ENCODE data around the gene SOX14. TPM values are rescaled to one million over a fixed set of nuclear protein-coding genes. Genes with fewer than 3 reads are reported as not detected.

Gene SOX14
- not detected in 2 replicates for total RNA-seq (2014; rRNA removed; shearing (Covaris generic))

DNA sequence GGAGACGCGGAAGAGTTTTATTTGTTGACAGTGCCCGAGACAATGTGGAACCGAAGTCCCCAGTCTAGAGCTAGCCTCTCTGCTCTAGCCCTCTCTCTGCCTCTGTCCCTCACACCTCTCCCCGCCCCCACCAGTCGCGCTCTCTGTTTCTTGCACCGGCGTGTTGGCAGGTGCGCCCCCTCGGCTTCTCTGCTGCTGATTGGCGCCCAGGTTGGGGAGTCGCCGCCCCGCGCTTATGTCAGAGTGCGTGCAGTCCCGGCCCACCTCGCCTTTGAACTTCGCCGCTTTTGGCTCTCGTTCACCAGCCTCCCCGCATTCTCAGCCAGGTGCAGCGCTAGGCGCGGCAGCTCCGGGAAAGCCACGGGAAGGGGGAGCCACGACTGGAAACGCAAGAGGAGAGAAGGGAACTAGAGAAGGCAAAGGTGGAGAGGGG, at the start of gene SOX14:
TSS of gene SOX14 (plus strand) at position 315 of the 433 bp plus-strand sequence. CDS start 470 bp downstream, outside the sequence.
- DNase-seq (ENCODE audit: low read depth): no peak

DNA sequence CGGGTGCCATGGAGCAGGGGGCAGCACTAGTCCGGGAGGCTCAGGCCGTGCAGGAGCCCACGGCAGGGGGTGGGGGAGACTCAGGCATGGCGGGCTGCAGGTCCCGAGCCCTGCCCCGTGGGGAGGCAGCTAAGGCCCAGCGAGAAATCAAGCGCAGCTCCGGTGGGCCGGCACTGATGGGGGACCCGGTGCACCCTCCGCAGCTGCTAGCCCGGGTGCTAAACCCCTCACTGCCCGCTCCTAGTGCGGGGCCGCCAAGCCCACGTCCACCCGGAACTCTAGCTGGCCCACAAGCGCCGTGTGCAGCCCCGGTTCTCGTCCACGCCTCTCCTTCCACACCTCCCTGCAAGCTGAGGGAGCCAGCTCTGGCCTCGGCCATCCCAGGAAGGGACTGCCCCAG, 49.6 kb upstream of the SOX14 start:
- DNase-seq (ENCODE audit: low read depth): no peak

DNA sequence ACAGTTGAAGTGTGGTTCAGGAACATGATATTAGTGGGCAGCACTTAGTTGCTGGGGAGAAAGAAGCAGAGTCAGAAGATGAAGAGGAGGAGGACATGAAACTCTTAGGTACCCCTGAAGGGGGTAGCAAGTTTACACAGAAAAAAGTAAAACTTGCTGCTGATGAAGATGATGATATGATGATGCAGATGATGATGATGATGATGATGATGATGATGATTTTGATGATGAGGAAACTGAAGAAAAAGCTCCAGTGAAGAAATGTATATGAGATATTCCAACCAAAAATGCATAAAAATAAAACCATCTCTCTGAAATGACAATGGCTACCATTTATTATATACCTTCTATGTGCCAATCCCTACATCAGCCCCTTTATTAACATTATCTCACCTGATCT, 39.9 kb upstream of the SOX14 start:
- no peak for DNase-seq (ENCODE audit: low read depth)

DNA sequence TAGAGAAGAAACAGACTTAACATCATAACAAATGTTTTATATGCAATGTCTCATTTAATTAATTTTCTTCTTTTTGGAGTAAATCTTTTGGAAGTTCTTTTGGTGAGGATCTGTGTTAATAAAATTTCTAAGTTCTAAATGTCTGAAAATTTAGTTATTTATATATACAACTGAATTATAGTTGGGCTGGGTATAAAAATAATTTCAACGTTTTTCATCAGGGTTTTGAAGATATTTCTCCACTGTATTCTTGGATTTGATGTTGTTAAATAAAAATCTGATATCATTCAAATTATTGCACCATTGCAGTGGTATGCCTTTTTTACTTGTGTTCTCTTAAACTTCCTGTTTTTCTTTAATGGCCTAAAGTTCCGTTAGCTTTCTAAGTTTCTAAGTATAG, 26.9 kb upstream of the SOX14 start:
- no peak for DNase-seq (ENCODE audit: low read depth)

DNA sequence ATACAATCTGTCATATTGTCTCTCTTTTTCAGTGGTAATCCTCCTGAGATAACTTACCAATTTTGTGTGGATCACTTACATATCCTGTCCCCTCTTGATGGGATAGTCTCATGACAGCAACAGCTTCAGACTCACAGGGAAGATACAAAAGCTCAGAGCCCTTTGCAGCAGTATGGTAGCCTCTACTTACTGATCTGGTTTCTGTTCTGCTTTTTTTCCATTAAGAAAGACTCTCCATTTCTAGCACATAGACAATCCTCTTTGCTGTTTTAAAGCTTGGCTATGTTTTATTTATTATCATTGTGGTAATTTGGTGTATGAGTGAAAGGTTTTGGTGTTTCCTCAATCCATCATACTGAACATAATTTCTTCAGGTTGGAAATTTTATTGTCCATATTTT, 25.4 kb upstream of the SOX14 start:
- DNase-seq (ENCODE audit: low read depth): no peak

DNA sequence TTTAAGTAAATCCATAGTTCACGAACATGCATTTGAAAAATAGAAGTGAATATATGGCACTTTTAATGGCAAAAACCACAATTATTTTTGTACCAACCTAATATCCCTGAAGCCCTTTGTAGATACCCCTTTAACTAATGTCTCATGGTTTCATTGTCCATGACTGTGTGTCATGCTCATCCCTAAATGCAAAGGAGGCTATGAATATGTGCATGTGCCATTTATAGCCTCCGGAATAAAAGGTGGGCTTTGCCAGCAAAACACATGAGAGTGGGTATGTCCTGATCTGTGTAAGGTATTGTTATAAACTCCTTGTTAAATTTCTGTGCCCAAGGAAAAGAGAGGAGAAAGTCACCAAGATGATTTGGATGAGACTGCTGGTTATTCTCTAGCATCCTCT, 20.5 kb upstream of the SOX14 start:
- DNase-seq (ENCODE audit: low read depth): no peak

DNA sequence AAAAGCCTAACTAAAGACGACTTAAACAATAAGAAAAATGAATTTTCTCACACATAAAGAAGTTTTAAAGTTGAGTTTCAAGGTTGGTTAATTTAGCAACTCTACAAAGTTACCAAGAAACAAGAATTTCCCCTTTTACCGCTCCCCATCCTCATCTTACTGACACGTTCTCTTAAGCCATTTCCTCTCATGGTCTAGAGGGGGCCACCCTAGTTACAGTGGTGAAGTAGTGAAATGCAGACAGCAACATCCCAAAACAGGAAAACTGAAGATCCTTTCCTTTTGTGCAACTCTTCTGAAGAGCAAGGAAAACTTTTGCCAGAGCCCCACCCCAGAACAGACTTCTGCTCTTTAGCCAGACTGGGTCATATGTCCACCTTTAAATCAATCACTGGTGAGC, 17.3 kb upstream of the SOX14 start:
- DNase-seq (ENCODE audit: low read depth): no peak

DNA sequence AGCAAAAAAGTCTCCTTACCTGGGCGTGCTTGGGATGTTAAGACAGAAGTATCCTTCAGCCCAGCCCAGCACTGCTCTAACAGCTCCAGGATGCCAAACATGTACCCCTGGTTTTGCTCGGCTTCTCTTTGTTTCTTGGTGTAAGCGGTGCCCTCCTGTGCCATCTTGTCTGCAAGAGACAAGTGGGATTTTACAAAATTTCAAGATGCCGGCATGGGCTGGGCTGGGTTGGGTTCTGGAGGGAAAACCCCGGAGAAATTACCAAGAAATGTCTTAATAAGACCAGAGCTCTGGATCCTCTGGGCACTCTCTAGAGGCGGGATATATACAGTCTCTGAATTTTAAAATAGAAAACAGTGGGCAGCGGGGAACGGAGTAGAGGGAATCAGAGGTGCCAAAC, 4.6 kb upstream of the SOX14 start:
- DNase-seq (ENCODE audit: low read depth): no peak

DNA sequence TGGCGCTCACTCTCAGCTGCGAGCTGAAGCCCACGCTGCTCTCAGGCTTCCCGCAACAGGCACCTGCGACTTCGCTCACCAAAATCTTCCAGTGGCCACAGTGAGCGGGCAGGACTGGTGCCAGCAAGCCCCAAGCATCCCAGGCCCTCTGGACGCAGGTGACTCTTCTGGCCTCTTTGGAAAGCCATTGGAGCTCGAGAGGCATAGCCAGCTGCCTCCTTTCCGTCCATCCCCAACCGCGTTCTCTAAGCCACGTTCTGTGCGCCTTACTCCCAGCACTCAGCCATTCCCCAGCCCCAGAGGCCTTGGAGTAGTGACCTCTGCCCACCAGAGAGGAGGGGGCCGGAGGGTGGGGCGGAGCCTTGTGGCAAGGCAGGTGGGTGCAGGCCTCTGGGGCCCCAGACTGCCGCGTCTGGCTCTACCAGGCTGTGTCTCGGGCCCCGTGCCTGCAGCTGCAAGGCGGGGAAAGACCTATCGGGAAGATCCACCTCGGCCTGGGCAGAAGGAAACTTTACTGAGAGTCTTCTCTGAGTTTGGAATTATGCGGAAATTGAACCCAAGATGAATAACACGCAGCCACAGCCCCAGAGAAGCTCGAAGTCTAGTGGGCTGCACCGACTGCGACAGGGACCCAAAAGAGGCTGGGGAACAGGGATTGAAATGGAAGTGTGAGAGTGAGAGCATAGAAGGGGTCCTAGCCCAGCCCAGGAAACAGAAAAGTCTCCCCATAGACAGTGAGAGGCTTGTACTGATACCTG, 3.6 kb upstream of the SOX14 start:
- no peak for DNase-seq (ENCODE audit: low read depth)

DNA sequence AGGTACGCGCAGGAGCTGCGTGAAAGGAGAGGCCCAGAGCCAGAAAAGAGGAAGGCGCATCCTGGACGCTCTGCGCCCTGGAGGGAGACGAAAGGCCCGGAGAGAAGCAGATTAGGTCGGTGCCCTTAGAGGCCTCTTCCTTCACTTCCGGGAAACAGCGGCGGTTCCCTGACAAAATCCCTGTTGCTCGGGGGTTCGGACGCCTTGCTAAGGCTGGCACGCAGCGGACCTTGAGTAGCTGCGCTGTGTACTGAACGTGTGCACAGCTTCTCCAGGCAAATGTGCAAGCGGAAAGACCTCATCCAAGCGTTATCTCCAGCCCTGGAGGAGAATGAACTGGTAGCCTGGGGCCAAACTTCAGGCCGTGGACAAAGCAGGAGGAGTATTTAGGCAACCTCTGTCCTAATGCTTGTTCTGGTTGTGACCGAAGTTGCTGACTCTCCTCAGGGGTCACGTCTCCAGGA, 3.0 kb upstream of the SOX14 start:
- DNase-seq (ENCODE audit: low read depth): no peak

DNA sequence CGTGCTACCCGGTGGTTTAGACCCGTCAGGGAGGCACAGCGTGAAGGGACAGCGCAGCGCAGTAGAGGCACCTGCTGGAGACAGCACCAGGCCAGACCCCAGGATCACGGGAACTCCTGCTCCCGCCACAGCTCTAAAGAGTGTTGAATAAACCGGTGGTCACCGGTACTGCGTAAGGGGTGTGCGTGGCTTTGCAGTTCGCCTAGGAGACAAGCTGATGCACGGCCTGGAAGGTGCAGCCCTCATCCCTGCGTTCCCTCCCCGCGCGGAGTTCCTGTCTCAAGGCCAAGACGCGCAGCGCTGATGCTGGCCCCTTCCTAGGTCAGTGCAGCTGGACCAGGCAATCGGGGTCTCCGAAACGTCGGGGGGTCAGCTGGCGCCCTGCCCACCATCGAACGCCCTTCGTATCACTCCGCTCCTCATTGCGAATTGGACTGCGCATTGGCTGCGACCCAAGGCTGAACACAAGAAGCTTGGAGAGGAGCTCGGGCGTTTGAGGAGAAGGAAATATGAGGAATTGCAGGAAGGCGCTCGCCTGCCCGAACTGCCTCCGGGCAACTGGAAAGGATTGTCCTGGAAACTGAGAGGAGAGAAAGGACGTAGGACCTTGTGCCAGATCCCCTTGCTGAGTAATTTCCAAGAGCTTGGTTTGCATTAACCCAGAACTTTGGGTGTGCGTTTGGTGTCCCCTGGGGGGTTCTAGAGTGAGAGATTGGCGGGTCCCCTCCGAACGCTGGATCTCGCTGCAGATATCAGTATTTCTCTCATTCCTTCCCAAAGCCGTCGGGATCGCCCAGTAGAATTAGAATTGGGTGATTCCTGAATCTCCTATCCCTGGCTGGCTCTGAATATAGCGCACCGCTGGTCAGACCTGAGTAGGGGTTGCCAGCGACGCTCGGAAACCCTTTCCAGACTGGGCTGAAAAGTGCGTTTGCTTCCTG, 2.3 kb upstream of the SOX14 start:
- no peak for DNase-seq (ENCODE audit: low read depth)

DNA sequence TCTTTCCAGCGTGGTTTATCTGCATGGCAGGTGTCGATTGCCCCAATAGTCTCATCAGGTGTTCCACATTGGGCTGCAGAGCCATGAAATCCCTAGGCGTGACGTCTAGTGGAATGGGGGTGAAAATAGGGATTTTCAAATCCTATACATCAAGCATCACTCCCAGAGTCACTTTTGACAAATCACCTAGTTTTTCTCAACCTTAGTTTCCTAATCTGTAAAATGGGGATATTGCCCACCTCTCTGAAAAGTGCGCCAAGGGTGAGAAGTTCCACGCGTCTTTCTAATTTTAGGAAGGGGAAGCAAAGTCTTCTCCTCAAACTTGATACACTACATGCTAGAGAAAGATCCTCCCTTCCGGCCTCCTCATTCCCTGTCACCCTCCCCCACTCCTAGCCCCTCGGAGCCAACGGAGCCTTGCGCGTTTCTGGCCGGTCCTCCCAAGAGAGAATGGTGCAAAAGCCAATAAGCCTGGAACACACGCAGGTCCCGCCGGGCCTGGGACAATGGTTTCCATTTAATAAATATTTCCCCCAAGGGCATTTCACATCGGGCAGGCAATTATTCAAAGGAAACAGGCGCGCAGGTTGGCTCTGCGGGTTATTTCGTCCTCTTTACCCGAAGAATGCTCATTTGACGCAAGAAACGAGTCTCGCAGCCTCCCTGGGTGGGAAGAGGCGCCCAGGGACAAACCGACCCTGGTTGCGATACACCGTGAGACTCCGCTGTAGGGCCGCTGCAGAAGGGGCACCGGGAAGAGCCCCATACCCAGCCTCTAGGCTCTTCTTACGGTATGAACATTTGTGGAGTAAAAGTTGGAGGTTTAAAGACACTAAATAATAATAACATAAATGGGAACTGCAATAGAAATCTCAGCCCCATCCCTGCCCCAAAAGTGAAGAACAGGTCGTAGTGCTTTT, 1.2 kb upstream of the SOX14 start:
- DNase-seq (ENCODE audit: low read depth): no peak

DNA sequence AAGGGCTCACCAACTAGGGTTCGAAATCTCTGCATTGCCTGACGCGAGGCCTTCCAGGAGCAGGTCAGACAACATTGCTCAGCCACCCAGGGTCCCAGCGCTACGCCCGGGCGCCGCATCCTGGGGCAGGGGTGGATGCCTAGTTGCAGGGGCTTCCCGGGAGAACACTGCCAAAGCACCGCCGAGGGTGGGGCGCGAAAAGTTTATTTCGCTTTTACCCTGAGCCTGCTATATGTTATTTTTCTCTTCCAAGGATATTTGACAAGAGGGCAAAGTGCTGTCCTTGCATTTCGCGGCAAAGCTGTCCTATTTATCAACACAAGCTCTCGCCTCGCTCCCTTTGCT, 549 bp upstream of the SOX14 start:
- no peak for DNase-seq (ENCODE audit: low read depth)

DNA sequence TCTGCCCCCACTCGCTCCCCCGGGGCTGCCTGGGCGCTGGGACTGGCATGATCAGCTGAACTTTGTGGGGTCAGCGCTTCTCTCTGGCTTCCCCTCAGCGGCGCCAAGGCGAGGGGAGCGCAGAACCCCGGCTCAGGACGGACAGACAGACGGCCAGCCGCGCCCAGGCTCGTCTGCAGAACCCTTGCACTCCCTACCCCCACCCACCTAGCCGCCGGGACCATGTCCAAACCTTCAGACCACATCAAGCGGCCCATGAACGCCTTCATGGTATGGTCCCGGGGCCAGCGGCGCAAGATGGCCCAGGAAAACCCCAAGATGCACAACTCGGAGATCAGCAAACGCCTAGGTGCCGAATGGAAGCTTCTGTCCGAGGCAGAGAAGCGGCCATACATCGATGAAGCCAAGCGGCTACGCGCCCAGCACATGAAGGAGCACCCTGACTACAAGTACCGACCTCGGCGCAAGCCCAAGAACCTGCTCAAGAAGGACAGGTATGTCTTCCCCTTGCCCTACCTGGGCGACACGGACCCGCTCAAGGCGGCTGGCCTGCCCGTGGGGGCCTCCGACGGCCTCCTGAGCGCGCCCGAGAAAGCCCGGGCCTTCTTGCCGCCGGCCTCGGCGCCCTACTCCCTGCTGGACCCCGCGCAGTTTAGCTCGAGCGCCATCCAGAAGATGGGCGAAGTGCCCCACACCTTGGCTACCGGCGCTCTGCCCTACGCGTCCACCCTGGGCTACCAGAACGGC, 621 bp downstream of the SOX14 start:
- DNase-seq (ENCODE audit: low read depth): no peak

DNA sequence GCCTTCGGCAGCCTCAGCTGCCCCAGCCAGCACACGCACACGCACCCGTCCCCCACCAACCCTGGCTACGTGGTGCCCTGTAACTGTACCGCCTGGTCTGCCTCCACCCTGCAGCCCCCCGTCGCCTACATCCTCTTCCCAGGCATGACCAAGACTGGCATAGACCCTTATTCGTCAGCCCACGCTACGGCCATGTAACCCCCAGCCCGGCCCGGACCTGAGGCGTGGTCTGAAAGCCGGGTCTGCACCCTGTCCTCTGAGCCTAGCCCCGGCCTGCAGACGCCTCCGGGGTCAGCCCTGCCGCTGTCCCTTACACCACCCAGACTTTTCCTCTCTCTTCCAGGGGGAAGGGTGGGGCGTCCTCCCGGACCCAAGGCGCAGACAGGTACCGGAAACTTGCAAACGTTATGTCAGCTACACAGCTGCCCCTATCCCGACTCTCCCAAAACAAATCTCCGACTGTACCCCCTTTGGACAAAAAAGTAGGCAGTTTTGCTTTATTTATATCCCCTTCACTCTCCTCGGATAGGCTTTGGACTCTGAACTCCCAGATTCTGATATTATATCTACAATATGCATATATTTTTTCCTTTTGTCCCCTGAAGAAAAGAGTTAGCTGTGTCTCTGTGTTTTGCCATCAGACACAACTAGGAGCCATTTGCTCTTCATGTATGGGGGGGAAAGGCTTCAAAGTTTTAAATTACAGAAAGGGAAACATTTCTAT, 1.4 kb downstream of the SOX14 start:
- DNase-seq (ENCODE audit: low read depth): no peak

DNA sequence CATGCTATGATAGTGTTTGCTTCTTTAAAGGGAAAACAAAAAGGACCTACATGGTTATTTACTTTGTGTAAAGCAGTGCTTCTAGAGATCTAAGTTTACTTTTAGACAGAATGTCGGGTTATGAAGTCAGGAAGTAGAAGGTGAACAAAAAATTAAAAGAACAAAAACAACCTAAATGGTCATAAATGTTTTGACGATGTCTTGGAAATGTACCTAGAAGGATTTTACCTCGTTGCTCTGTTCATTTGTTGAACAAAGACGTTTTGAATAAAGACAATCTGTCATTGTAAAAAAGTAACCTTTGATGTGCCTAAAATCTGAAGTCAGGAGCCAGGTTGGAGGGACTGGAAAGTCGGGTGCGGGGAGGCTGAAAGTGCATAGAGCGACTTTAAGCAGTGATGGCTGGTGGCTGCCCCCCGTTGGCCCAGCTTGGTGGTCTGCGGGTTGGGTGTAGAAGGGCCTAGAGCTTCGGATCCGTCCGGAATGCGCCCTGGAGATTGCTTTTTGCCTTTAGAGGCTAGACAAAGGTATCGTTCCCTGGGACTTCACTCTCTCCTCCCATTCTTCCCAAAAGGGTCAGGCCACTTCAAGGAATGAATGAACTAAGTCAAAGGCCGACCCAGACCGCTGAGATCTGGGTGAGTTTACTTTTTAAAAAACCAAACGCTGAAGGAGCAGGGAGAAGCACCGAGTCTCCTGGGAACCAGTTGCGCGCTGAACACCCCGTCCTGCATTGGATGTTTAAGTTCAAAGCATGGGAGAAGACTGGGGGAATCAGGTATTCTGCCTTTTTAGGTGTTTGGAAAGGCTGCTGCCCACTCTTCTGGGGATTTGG, 2.1 kb downstream of the SOX14 start:
- DNase-seq (ENCODE audit: low read depth): no peak

DNA sequence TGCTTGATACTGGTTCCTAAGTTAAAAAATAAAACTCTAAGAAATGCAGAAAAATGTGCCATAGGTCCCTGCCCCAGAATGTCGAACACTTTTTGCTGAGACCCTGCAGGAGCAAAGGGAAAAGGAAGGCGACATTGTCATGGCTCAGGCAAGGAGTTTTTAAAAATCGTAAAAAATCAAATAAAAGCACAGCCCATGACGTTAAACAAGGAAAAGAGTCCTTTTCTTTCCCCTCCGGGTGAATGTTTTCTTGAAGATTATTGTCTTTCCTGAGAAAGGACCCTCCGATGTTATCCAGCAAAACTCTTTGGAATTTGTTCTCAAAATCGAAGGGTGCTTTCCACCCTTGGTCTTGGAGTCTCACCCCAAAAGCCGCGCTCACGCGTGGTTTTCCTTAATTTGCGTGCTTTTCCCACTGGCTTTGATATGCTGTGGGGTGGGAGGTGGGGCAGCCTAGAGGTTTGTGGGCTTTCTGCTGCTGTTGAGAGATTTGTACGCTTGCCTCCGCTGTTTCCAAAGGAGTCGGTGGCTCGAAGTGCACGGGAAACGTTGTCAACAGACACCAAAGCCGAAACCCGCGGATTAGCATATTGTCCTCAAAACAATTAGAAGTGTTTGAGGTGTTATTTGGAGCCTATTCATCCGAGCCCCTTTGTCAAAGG, 2.9 kb downstream of the SOX14 start:
- DNase-seq (ENCODE audit: low read depth): no peak

DNA sequence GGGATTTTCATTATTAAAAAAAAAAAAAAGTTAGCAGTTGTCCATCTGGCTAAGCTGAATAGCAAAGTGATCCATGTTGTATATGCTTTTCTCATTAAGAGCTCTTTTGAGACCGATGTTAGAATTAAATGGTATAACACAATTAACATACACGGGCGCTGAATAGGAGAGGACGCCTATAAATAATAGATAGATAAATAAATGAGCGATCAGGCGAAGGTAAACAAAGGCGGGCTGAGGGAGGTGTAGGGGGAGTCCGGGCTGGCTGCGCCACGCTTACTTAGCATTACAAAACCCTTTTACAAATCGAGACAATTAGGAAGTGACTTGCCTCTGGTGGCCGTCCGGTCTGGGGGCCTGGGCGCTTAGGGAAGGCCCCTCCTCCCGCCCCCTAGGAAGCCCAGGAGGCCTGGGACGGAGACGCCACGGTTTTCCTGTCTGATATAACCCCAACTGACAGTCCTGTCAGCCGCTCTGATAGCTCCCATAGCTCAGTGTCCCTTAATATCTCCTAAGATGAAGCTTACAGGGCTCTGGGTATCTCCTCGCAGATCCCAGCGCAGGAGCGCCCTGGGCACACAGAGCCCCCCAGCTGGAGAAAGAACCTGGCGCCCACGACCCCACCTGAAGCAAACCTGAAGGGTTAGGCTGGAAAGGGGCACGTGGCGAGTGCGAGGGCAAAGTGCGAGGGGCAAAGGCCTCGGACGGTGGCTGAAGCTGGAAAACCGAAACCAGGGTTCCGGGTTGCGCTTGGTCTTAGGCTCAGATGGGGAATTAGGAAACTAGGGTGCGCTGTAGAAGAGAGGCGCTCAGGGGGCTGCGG, 3.6 kb downstream of the SOX14 start:
- DNase-seq (ENCODE audit: low read depth): no peak
